Skeletal muscle satellite cell (primary cell): Measurements from ENCODE around the gene MTURN.

ENCODE experiments used
- H3K27me3 ChIP-seq: 2 replicates; pipeline ENCODE4 v1.7.0; 2013; ENCODE audit warnings: low read length; ENCODE audit not compliant: control insufficient read depth, insufficient read depth
- H3K36me3 ChIP-seq: 2 replicates; pipeline ENCODE4 v1.7.0; 2013; ENCODE audit warnings: mild to moderate bottlenecking, control low read depth, low read length; ENCODE audit not compliant: insufficient read depth
- H3K4me1 ChIP-seq: 2 replicates; pipeline ENCODE4 v1.7.0; 2013; ENCODE audit warnings: low read length; ENCODE audit not compliant: control insufficient read depth, insufficient read depth
- H3K4me2 ChIP-seq: 2 replicates; pipeline ENCODE4 v1.7.0; 2013; ENCODE audit warnings: mild to moderate bottlenecking, low read length
- H3K4me3 ChIP-seq: 2 replicates; pipeline ENCODE4 v1.7.0; 2013; ENCODE audit warnings: low read length
- H3K9ac ChIP-seq: 2 replicates; pipeline ENCODE4 v1.7.0; 2013; ENCODE audit warnings: mild to moderate bottlenecking, low read depth, low read length, moderate library complexity
- H3K9me3 ChIP-seq: replicated peaks from 2 replicates; pipeline ENCODE4 v1.7.0; 2013; ENCODE audit warnings: mild to moderate bottlenecking, control low read depth, low read length

MTURN gene

GRCh38 chr7:30173058-30173897 lies 38.5 kb downstream of the MTURN start:
- Histone ChIP-seq H3K4me1 (peaks cover 40% of the 10 kb centered on the region), H3K9ac (peak overlapping the region; percentile 10), H3K4me3 (no peak overlapping the region), H3K4me2 (peak overlapping the region; percentile 24), H3K9me3 (no peaks in the 10 kb centered on the region), H3K27me3 (no peaks in the 10 kb centered on the region), H3K36me3 (no peaks in the 10 kb centered on the region)

DNA sequence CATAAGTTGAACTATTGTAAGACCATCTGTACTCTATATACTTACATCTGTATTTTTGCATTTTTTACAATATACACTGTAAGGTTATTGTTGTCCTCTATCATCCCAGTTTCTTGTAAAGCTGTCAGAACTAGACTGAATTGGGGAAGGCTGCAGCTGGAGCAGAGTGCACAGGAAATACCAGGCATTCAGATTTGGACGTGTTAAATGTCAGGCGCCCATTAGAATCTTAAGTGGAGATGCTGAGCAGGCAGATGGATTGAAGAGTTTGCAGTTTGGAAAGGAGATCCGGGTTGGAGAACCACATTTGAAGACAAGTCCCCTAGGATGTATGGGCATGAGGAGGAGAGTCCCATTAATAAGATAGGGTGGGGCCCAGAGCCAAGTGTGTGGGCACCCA lies 40.4 kb downstream of the MTURN start:
- H3K36me3 ChIP-seq, result no peaks in the 10 kb centered on the region
- H3K4me3 ChIP-seq, result no peak overlapping the region
- H3K9me3 ChIP-seq, result no peaks in the 10 kb centered on the region
- H3K27me3 ChIP-seq, result no peaks in the 10 kb centered on the region
- H3K9ac ChIP-seq, result no peak overlapping the region
- H3K4me1 ChIP-seq, result peaks cover 24% of the 10 kb centered on the region
- H3K4me2 ChIP-seq, result no peak overlapping the region

GRCh38 chr7:30175636-30176147 lies 40.9 kb downstream of the MTURN start:
- Histone ChIP-seq H3K4me3 (no peak overlapping the region), H3K27me3 (no peaks in the 10 kb centered on the region), H3K36me3 (no peaks in the 10 kb centered on the region), H3K9me3 (no peaks in the 10 kb centered on the region), H3K9ac (no peak overlapping the region), H3K4me1 (peaks cover 23% of the 10 kb centered on the region), H3K4me2 (no peak overlapping the region)

GRCh38 chr7:30176463-30177109 lies 41.8 kb downstream of the MTURN start:
- no peak overlapping the region for H3K4me2 ChIP-seq
- H3K4me3 ChIP-seq, result no peak overlapping the region
- H3K27me3 ChIP-seq, result no peaks in the 10 kb centered on the region
- no peaks in the 10 kb centered on the region for H3K9me3 ChIP-seq
- no peaks in the 10 kb centered on the region for H3K36me3 ChIP-seq
- H3K9ac ChIP-seq, result no peak overlapping the region
- H3K4me1 ChIP-seq, result peaks cover 22% of the 10 kb centered on the region

DNA sequence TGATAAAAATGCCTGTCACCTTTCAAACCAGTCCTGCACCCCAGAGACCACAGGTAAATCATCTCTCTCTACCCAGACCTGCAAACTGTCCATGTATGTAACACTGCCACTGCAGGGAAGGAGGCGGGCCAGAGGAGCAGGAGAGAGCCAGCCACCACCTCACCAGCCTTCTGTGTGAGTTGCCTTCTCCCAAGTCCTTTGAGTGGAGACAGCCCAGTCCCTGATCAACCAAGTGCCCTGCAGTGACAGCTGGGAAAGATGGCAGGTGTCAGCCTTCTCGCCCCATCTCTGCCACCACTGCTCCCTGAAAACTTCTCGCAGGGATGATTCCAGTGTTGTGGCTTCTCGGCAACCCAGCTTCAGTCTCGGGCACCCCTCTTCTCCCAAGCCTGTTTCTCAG lies 42.4 kb downstream of the MTURN start:
- H3K4me3 ChIP-seq, result no peak overlapping the region

GRCh38 chr7:30177965-30178364 lies 43.2 kb downstream of the MTURN start:
- H3K36me3 ChIP-seq, result no peaks in the 10 kb centered on the region
- H3K4me1 ChIP-seq, result peaks cover 9% of the 10 kb centered on the region
- H3K9me3 ChIP-seq, result no peaks in the 10 kb centered on the region
- no peak overlapping the region for H3K4me3 ChIP-seq
- no peak overlapping the region for H3K9ac ChIP-seq
- H3K4me2 ChIP-seq, result no peak overlapping the region
- H3K27me3 ChIP-seq, result no peaks in the 10 kb centered on the region

More for the DNA sequence above, 42.4 kb downstream of the MTURN start:
- H3K27me3 ChIP-seq, result no peaks in the 10 kb centered on the region
- no peak overlapping the region for H3K4me2 ChIP-seq
- peaks cover 16% of the 10 kb centered on the region for H3K4me1 ChIP-seq
- H3K9ac ChIP-seq, result no peak overlapping the region
- H3K36me3 ChIP-seq, result no peaks in the 10 kb centered on the region
- no peaks in the 10 kb centered on the region for H3K9me3 ChIP-seq

- H3K36me3 ChIP-seq, result no peaks in the 10 kb centered on the region
- peaks cover under 1% of the 10 kb centered on the region for H3K4me1 ChIP-seq
- H3K9ac ChIP-seq, result no peak overlapping the region
Observed at GRCh38 chr7:30178748-30179436, 44.1 kb downstream of the MTURN start.

GRCh38 chr7:30180718-30181117 lies 45.9 kb downstream of the MTURN start:
- Histone ChIP-seq H3K9me3 (no peaks in the 10 kb centered on the region), H3K4me1 (peaks cover 6% of the 10 kb centered on the region), H3K27me3 (no peaks in the 10 kb centered on the region), H3K4me2 (no peak overlapping the region), H3K4me3 (no peak overlapping the region), H3K36me3 (no peaks in the 10 kb centered on the region), H3K9ac (no peak overlapping the region)

More at GRCh38 chr7:30178748-30179436, 44.1 kb downstream of the MTURN start:
- H3K27me3 ChIP-seq, result no peaks in the 10 kb centered on the region
- no peaks in the 10 kb centered on the region for H3K9me3 ChIP-seq
- no peak overlapping the region for H3K4me2 ChIP-seq
- no peak overlapping the region for H3K4me3 ChIP-seq

GRCh38 chr7:30181211-30181610 lies 46.4 kb downstream of the MTURN start:
- Histone ChIP-seq H3K4me3 (no peak overlapping the region), H3K36me3 (no peaks in the 10 kb centered on the region), H3K27me3 (no peaks in the 10 kb centered on the region), H3K9me3 (no peaks in the 10 kb centered on the region), H3K9ac (no peak overlapping the region), H3K4me2 (no peak overlapping the region), H3K4me1 (peaks cover 6% of the 10 kb centered on the region)

GRCh38 chr7:30181736-30182522 lies 47.1 kb downstream of the MTURN start:
- H3K36me3 ChIP-seq, result no peaks in the 10 kb centered on the region
- no peak overlapping the region for H3K4me2 ChIP-seq
- peaks cover 6% of the 10 kb centered on the region for H3K4me1 ChIP-seq
- no peaks in the 10 kb centered on the region for H3K27me3 ChIP-seq
- H3K9me3 ChIP-seq, result no peaks in the 10 kb centered on the region
- H3K9ac ChIP-seq, result no peak overlapping the region
- no peak overlapping the region for H3K4me3 ChIP-seq

DNA sequence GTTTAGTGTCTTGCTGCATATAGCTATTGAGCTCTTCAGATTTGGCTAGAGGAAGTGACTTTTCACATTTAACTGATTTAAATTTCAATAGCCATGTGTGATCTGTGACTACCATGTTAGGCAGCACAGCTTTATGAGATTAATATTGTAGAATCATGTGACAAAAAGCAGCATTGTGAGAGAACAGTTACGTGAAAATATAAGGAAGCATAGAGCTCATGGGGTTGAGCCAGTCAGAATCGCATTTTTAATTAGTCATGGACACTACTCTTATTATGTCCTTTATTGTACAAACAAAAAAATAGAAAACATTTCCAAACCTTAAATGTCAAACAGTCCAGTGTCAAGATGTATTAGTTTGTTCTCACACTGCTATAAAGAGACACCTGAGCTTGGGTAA lies 48.0 kb downstream of the MTURN start:
- Histone ChIP-seq H3K9me3 (no peaks in the 10 kb centered on the region), H3K4me1 (peaks cover 6% of the 10 kb centered on the region), H3K36me3 (no peaks in the 10 kb centered on the region), H3K27me3 (no peaks in the 10 kb centered on the region), H3K4me3 (no peak overlapping the region), H3K4me2 (no peak overlapping the region), H3K9ac (no peak overlapping the region)
